HG03342 (cell line): ENCODE data around the gene GPR171.
A peak's percentile ranks its signal among the peaks of the same experiment; 100 is the strongest.

Source experiments
- ATAC-seq: cut with Tn5 transposase; IDR thresholded peaks from one replicate; pipeline ENCODE4 v1.9.1; 2021; ENCODE audit warnings: mild to moderate bottlenecking, moderate library complexity; ENCODE audit not compliant: unreplicated experiment

GPR171 gene

DNA sequence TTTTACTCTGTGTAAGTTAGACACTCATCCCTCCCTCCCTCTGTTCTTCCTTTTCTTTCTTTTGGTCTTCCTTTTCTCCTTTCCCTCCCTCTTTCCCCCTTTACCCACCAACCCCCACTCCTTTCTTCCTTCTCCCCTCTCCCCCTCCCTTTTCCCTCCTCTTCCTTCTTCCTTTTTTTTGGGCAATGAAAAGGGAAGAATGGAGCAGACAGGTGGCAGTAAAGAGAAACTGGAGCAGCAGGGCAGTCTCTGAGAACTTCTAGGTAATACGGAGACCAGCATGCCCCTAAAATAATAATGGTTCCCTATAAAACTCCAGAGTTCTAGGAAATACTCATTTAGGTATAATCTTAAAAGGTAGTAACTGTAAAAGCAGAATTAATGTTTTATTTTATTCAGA, 11.4 kb upstream of the GPR171 start:
- no peak for ATAC-seq

DNA sequence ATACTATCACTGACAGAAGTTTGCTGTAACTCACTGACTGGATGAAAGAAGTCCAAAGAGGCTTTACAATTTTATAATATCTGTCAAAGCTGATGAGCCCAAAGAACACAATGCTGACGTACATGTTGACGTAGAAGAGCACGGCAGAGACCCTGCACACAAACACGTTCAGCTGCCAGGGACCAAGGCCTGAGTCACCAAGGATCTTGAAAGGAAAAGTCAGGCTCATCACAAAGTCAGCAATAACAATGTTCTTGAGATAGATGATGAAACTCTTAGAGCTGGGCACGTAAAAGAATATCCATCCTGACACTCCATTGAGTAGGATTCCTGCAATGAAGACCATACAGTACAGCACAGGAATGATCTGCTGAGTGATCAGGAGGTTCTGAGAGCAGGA, 10.9 kb upstream of the GPR171 start:
- ATAC-seq = no peak

DNA sequence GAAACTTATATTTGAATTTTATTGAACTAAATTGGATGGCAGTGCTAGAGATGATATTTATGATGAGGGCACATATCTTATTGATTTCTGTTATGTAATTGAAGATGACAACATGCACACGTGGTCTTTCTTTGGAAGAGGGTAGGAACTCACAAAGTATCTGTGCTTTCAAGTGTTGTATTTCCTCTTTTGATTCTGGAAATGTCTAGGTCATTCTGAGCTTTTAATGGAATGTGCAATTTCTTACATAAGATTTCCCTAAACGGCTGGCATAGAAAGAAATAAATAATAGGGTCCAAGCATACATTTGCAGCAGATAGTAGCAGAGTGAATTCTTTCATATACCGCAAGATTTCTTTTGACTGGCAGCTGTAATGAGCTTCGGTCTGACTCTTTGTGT, 10.1 kb upstream of the GPR171 start:
- ATAC-seq = no peak

DNA sequence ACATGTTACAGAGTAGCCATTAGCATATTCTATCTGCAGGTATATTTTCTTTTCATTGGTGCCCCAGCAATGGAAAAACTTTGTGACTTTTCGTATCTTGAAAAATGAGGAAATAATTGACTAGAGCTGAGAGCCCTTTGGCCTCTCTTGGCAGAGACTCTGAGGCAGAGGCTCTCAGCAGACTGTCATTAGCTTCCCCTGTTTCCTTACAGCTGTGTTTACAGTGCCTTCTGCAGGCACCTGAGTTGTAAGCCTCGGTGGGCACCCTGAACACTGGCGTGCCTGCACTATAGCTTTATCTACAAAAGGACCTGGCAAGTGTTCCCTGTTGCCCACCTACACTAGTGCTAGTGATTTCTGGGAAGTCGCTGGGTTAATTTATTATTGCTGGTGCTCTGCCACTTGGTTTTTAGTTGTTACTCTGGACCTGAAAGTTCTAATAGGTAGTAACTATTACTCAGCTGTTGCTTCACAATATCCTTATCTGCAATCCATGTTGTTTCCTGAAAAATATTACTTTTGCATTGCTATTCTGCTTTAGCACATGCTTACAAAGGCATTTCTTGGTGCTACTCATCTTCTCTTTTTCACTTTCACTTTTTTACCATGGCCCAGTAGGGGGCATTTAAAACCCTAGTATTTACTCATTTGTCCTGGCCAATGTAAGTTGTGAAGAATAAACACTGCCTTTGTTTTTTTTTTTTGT, 7.8 kb upstream of the GPR171 start:
- peak; percentile 59 for ATAC-seq

DNA sequence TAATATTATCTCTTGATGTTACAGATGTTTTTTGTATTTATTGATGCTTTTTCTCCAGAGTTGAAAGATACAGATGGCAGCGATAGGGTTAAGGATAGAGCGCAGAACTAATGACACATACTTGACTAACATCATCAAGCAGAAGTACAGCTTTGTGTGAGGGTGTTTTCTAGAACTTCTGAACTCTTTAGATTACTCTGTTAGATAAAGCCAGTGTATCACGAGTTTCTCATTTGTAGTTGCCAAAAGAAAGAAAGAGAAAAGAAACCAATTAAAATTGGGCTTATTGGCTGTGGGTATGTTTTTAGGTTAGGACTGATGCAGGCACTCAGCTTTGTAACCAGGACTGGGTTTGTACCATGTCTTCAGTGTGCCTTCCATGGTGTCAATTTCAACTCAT, 6.6 kb upstream of the GPR171 start:
- no peak for ATAC-seq

DNA sequence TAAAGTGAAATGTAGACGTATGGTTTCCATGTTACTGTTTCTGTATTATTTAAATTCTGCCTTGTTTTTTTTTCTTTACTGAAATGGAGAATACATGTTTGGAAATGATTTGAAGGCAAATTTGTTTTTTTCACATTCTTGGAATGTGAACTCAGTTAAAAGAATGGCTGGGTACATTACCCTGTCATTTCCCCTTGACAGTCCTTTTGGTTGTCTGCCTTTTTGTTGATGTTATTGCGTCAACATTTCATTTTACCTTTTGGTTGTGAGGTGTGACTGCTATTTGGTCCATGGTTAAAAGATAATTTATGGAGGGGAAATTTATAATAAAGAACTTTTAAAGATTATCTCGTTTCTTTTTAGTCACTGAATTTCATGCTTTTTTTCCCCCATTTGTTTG, 3.2 kb upstream of the GPR171 start:
- ATAC-seq = no peak

DNA sequence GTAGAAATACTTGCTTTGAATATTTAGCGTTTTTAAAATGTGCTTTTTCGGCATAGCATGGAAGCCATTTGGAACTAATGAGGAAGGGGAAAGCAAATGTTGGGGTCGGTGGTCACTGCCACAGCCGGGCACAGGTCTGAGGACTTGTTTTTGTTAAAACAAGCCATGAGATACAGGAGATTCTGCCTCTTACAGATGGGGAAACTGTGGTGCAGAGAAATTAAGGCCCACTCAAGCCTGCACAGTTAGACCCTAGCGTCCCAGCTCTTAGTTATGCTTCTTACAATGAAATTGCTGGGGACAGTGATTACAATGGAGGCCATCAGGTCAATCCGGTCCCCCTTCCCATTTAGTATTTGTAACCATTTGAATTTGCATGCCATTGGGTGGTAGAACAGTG, 2.5 kb upstream of the GPR171 start:
- ATAC-seq = no peak

DNA sequence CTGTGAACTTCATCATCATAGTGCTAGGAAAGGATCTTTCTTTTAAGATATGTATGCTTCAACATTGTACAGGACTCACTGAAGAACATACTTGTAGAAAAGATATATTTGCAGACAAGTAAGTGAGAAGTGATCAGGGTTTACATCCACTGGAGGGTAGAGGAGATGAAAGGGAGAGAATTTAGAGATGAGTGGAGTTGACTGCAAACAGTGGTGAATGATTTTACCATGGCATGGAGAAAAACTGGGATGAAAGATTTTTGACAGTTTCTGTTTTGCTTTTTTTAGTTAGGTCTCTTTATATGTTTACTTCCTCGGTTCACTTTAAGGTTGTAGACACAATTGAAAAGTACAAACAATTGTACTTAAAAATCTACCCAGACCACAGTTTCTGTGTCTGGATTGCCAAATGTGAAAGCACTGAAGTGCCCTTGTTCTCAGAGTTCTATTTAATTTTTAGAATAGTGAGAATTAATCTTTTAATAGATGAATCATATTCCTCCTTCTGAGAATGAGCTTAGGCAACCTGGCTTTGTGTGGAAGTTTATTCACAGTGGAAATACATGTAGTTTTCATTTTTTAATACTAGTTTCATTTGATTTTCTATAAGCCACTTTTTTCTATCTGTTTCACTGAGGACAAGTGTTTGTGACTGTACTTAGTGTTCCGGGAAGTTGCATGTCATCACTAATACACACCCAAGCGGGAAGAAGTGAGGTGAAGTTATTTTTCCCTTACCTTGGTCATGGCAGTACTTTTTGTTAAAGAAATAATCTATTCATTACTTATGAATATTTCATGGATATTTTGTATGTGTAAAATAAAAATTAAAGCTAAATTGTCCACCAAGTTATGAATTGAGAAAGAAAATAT, 1.8 kb upstream of the GPR171 start:
- ATAC-seq = no peak

DNA sequence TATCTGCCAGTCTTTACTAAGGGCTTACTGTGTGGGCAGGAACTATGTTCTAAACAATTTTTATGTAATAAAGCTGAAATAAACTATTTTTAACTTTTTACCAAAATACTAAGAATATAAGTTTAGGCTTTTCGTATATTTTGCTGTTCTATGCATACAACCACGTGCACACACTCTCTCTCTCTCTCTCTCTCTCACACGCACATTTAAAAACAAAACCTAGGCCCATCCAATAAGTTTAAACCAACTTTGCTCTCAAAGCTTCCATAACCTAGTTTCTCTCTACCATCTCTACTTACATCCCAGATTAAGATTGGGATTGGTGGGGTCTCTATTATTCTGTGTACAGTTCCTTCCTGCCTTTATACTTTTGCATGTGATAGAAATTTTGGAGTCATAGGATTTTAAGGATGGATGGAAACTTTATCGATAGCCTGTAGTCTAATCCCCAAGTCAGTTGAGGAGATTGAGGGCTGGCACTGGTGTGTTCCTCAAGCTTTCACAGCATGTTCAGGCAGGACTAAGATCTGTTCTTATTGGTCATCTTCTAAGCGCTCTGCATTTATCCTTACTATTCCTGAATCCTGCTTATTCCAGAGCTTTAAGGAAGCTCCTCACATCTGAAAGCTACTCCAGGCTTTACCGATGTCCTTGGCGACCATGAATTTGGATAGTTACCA, 1.8 kb downstream of the GPR171 start:
- ATAC-seq = no peak

DNA sequence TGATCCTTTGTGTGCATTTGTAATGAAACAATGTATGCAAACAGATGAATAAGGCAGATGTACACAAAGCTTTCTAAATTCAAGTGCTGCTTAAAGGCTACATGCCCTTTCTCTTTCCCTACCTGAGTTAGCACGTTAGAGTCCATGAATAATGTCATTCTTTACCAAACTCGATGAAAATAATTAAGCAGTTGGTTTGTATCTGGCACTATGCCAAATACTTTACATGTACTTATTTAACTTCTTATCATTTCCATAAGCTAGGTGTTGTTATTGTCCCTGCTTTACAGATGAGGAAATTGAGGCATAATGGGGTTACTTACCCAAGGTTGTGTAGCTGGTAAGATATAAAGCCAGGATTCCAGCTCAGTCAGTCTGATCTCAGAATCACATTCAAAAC, 2.4 kb downstream of the GPR171 start:
- ATAC-seq = no peak

DNA sequence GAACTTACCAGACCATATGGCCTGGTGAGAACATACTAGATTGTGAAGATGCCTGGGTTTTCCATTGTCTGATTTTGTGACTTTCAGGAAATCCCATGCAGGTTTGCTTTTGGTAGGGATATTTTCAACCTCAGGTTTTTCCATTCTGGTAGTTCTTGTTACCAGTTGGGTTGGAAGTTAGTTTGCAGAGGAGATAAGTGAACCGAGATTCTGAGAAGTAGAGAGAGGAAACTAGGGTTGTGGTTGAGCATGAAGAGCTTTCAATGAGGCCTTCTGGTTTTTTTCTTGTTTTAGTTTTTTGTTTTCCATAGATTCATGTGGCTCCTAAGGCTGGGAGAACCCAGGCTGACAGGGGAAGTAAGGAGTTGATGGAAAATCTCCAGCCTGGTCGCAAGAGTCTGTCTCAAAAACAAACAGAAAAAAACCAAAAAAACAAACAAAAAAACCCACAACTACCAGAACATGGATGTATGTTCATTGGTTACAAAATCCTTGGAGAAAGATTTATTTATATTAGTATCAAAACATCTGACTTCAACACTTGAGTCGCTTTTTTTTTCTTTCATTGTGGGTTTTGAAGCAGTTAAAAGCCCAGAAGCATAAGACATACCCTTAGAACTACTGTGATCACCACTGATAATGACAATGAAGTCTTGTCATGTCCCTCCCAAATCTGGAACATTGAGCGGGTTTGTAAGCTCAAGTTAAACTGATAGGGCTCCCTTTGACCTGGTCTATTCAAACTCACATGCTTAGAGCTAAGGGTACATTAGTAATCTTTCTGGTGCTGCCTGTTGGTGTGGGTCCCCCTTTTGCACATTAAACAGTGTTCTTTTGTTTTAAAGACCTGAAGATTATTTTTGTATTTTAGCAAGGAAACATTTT, 3.2 kb downstream of the GPR171 start:
- ATAC-seq = no peak

DNA sequence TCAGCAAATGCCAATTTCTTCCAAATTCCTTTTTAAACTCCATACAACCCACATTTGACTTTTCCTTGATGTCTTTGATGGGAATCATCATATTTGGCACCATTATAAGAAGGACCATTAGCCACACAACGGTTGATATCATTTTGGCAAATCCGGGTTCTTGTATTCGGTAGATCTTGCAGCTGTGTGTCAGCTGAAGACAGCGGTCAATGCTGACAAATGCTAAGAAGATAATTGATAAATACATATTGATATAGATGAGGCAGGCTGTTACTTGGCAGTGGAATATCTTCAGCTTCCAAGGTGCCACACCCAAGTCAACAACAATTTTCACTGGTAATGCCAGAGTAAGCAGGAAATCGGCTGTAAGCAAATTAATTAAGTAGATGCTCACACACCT, 4.2 kb downstream of the GPR171 start:
- no peak for ATAC-seq

DNA sequence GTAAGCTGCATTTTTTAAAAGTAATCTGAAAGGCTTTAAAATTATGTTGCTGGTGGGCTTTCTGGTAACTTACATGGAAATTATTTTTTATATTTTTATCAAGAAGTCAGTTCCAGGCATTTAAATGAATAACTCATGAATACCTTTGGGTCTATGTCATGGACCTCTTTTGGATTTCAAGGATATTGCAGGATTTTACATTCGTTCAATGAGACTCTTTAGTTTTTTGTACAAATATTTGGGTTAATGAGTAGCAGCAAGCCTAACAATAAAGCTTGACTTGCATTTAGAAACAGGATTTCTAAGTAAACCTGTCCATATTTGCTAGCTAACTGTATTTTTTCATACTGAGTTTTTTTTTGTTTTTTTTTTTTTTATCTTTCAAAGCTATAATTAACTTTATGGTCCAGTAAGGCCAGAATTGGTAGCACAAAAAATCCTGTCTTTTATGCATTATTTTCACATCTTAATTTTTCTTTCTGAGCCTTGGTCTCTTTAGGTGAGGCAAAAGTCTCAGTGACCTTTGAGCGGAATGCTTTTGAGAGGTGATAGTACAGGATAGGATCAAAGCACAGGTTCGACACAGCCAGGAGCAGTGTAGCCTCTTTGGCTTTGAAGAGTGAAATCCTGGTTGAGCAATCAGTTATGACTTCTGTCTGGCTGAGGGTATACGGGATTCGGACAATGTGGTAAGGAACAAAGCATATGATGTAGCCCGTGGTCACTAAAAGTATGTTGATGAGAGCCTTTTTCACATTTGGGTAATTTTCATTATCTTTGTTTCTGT, 4.8 kb downstream of the GPR171 start:
- no peak for ATAC-seq

DNA sequence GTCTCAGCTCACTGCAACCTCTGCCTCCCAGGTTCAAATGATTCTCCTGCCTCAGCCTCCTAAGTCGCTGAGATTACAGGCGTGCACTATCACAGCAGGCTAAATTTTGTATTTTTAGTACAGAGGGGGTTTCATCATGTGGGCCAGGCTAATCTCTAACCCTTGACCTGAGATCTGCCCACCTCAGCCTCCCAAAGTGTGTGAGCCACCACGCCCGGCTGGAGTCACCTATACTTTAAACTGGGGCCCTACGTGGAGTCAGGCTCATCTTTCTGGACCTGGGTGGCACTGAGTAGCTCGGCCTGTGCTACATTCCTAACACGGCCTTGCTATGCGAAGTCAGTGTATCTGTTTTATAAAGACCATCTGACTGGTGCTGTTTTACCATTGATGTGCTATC, 5.8 kb downstream of the GPR171 start:
- ATAC-seq = no peak

DNA sequence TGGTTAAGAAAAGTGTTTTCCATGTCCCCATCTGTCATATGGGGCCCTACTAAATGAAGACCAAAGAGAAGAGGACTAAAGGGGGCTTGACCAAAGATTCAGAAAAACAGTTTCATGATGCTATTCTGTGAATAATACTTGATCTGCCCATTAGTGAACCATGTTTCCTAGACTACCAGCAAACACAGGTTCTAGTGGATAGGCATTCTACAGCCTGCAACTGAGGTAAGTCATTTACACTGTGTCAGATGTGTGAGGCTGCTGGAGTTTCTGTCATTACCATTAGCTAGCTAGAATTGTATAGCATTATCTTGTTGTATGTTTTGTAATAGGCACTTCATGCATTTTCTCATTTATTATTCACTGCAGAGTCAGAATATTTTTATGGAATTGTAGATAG, 6.6 kb downstream of the GPR171 start:
- ATAC-seq = no peak

DNA sequence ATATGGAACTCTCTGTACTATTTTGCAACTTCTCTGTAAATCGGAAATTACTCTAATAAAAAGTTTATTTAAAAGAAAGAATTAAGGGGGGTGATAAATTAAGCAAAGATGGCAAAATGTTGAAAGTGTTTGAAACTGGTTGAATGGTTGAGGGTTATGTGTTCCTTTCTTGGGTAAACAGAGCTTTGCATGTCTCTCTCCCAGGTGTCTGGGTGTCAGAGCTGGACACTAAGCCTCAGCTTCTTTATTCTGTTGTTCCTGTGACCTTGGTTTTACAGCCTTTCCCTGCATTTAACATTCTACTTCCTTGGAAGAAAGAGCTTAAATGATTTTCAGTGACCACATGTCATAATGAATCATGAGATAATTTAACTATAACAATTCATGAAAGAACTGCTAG, 7.2 kb downstream of the GPR171 start:
- ATAC-seq = no peak

DNA sequence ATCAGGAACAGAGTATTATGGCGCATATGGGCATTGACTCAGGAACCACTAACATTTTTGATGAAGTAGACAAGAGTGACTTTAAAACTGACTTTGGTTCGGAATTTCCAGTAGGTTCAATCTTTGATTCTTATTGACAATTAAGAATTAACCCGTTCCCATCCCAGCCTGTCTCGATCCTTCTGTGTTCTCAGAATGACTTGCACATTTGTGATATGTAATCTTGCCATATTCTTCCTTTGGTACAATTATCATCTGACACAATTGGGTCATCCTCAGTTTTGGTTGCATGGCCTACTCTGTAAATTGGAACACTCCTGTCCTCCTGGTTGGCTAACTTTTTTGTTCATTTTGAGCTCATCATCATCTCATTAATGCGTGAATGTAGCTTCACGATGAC, 10.5 kb downstream of the GPR171 start:
- no peak for ATAC-seq

DNA sequence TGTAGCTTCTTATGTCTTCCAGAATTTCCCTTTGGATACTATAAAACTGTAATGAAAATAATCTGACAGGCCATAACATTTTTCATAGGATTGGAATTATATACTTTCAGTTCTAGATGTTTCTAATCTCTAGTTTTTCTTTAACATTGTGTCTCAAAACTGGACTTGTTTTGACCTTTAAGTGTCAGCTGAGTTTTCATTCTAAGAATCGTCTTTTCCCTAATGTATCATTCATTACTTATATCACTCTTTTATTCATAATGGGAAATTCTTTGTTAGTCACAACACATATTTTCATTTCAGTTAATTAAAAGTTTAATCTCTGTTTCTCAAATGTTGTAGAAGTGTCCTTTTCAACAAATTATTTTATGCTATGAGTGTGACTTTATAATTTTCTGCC, 11.9 kb downstream of the GPR171 start:
- ATAC-seq = no peak

DNA sequence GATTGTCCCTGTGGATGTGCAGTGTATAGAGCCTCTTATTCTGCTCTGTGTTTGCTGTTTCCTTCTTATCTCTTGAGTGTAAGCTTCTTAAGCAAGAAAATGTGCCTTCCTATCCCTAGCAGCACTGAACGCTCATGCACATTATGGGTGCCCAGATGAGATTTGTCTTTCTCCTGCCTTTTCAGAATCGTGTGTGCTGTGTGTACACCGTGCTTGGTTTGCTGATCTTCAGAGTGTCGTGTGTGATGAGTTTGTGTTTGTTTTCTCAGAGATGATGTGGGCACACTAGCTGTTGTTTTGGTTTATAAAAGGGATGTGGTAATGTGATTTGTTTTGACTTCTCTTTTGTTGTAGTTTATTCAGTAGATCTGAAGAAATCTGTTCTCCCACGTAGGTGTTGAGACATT, 19.7 kb downstream of the GPR171 start:
- no peak for ATAC-seq
